CD4-positive, alpha-beta T cell (primary cell): ENCODE results near the gene TIMM13. TPM values are rescaled to one million over a fixed set of nuclear protein-coding genes. Genes with fewer than 3 reads are reported as not detected.

Experiments
- ATAC-seq: fragments of 200-7000 bp; cut with Tn5 transposase; one replicate; pipeline ENCODE4 v1.10.0; 2022; ENCODE audit warnings: mild to moderate bottlenecking; ENCODE audit not compliant: poor library complexity
- CTCF ChIA-PET: fragments of 350-600 bp; sonication (Branson Sonifier 250); formaldehyde crosslinking; loops from one replicate; lab custom pipeline; 2021; ENCODE audit warnings: antibody characterized with exemption, inconsistent platforms; lab: Charles Lee
- POLR2A ChIA-PET: fragments of 350-600 bp; sonication (Branson Sonifier 250); formaldehyde crosslinking; loops from one replicate; lab custom pipeline; 2021; ENCODE audit warnings: antibody characterized with exemption, inconsistent platforms; lab: Charles Lee
- DNase-seq, 14 experiments: peaks; one replicate each; pipeline ENCODE4 v3.0.0-alpha.2; 2013 to 2020; ENCODE audit warnings: mixed read lengths in 2 of 14
- H3K27ac ChIP-seq, 2 donors: one replicate each; pipeline versions ENCODE4 v1.5.1 to v1.7.0; 2013; ENCODE audit warnings: low read length in 2 of 2, low read depth in 1 of 2, mild to moderate bottlenecking in 1 of 2
- H3K27me3 ChIP-seq, 2 experiments: 1 replicate in 1 of 2; 2 replicates in 1 of 2; pipeline versions ENCODE4 v1.6.1 to v1.7.0; 2013; ENCODE audit warnings: low read length in 2 of 2, control low read depth in 1 of 2, mild to moderate bottlenecking in 1 of 2, moderate library complexity in 1 of 2; ENCODE audit not compliant: insufficient read depth in 2 of 2, control insufficient read depth in 1 of 2
- H3K36me3 ChIP-seq: one replicate; pipeline ENCODE4 v1.6.1; 2013; ENCODE audit warnings: low read length, control low read depth; ENCODE audit not compliant: insufficient read depth
- H3K4me1 ChIP-seq: one replicate; pipeline ENCODE4 v1.6.1; 2013; ENCODE audit warnings: low read length, control low read depth; ENCODE audit not compliant: insufficient read depth
- H3K4me3 ChIP-seq: one replicate; pipeline ENCODE4 v1.5.1; 2013; ENCODE audit warnings: mild to moderate bottlenecking, low read length, moderate library complexity
- H3K9me3 ChIP-seq, 2 experiments: 1 replicate in 1 of 2; 2 replicates in 1 of 2; pipeline versions ENCODE4 v1.6.1 to v1.7.0; 2013; ENCODE audit warnings: low read length in 2 of 2, mild to moderate bottlenecking in 2 of 2, control low read depth in 1 of 2, moderate library complexity in 1 of 2; ENCODE audit not compliant: control insufficient read depth in 1 of 2, insufficient read depth in 1 of 2
- H3K27ac Mint-ChIP-seq: one replicate; pipeline ENCODE4 v1.8.0; 2020; ENCODE audit warnings: mixed read lengths
- H3K27me3 Mint-ChIP-seq: one replicate; pipeline ENCODE4 v1.8.0; 2021; ENCODE audit warnings: mixed read lengths
- H3K36me3 Mint-ChIP-seq: one replicate; pipeline ENCODE4 v1.8.0; 2021; ENCODE audit warnings: low read depth, mixed read lengths
- H3K4me1 Mint-ChIP-seq: one replicate; pipeline ENCODE4 v1.8.0; 2021; ENCODE audit warnings: low read depth, mixed read lengths
- H3K4me3 Mint-ChIP-seq: one replicate; pipeline ENCODE4 v1.8.0; 2020; ENCODE audit warnings: mild to moderate bottlenecking, mixed read lengths
- H3K9me3 Mint-ChIP-seq: one replicate; pipeline ENCODE4 v1.8.0; 2020; ENCODE audit warnings: mixed read lengths
- intact Hi-C, 2 experiments: fragments of 100-400 bp; cut with DNase I in 1 of 2; cut with micrococcal nuclease in 1 of 2; formaldehyde crosslinking; loops; one replicate each; pipeline versions ENCODE4 v1.15.1 to v1.9.0; 2023 to 2025; cut with DNase I, micrococcal nuclease
- total RNA-seq, 174 experiments: library from RNA in 2 of 174; stranded (reverse) in 2 of 174; gene quantifications; one replicate each; pipeline ENCODE4 v1.2.3 and lab custom pipeline; 2021 to 2026
- TF ChIP-seq, protein P1 (sequence below): fragments of 200-600 bp; IDR thresholded peaks from one replicate; pipeline ENCODE4 v1.8.0; 2022; ENCODE audit warnings: antibody characterized with exemption, mild to moderate bottlenecking

Gene TIMM13
- total RNA-seq, 2 experiments from 2014 or later, result 17.3 to 22.3 TPM

DNA sequence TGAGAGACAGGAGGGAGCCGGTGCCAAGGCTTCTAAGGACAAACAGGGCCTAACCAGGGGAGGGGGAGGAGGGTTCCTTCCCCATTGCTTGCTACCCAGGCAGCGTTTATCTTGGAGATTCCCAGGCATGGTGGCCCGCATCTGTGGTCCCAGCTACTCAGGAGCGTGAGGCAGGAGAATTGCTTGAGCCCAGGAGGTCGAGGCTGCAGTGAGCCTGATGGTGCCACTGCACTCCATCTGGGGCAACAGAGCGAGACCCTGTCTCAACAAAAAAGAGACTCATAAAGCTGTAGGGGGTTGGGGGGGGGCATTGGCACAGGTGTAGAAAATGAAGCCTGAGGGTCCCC lies 11.4 kb downstream of the TIMM13 start:
- no peaks in the 10 kb centered on the region for H3K36me3 Mint-ChIP-seq
- no peaks in the 10 kb centered on the region for H3K36me3 ChIP-seq
- no peak overlapping the region for H3K27ac Mint-ChIP-seq
- H3K4me1 Mint-ChIP-seq, result no peaks in the 10 kb centered on the region
- no peaks in the 10 kb centered on the region for H3K27me3 Mint-ChIP-seq
- no peak for ATAC-seq
- H3K9me3 Mint-ChIP-seq, result no peaks in the 10 kb centered on the region
- H3K9me3 ChIP-seq, result peaks cover 0 to 6% of the 10 kb centered on the region in 2 experiments
- no peak for DNase-seq
- CTCF ChIA-PET, result no interaction called here
- no peaks in the 10 kb centered on the region for H3K4me1 ChIP-seq
- H3K4me3 ChIP-seq, result no peak overlapping the region
- intact Hi-C loops, result no loop called here
- no peak overlapping the region for H3K4me3 Mint-ChIP-seq
- no peak overlapping the region for H3K27ac ChIP-seq
- TF ChIP-seq, protein P1, sequence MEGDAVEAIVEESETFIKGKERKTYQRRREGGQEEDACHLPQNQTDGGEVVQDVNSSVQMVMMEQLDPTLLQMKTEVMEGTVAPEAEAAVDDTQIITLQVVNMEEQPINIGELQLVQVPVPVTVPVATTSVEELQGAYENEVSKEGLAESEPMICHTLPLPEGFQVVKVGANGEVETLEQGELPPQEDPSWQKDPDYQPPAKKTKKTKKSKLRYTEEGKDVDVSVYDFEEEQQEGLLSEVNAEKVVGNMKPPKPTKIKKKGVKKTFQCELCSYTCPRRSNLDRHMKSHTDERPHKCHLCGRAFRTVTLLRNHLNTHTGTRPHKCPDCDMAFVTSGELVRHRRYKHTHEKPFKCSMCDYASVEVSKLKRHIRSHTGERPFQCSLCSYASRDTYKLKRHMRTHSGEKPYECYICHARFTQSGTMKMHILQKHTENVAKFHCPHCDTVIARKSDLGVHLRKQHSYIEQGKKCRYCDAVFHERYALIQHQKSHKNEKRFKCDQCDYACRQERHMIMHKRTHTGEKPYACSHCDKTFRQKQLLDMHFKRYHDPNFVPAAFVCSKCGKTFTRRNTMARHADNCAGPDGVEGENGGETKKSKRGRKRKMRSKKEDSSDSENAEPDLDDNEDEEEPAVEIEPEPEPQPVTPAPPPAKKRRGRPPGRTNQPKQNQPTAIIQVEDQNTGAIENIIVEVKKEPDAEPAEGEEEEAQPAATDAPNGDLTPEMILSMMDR, result no peak
- POLR2A ChIA-PET, result interaction anchor here (1.0 kb wide), 1 partner anchor 12 kb away, joined by 3 read pairs; no protein-coding TSS in a partner anchor
- H3K27me3 ChIP-seq, result no peaks in the 10 kb centered on the region

DNA sequence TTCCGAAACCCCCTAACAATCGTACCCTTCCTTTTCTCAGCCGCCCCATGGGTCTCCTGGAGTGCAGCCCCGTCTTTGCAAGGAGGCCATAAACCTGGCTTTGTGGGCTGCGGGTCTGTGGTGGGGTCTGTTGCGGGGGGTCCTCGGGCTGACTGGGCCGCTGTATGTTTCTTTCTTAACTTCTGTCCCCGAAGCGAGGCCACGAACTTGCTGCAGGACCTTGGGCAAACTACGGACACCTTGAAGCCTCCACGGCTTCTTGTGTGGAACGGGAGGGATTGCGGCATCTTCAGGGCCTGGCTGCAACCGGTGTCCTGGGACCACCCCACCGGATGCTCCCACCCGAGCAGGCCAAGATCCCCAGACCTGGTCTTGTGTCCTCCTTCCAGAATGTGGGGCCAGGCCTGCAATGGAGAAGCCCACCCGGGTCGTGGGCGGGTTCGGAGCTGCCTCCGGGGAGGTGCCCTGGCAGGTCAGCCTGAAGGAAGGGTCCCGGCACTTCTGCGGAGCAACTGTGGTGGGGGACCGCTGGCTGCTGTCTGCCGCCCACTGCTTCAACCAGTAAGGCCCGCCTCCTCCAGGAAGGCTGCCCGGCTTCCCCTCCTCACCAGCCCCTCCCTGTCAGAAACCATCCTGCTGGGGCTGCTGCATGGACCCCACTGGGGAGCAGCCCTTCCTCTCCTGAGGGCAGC lies 12.0 kb downstream of the TIMM13 start:
- Mint-ChIP-seq H3K27ac (no peak overlapping the region), H3K36me3 (no peaks in the 10 kb centered on the region), H3K27me3 (no peaks in the 10 kb centered on the region), H3K9me3 (no peaks in the 10 kb centered on the region), H3K4me3 (no peak overlapping the region), H3K4me1 (no peaks in the 10 kb centered on the region)
- ChIA-PET CTCF (no interaction called here), POLR2A (interaction anchor here (1.0 kb wide), 1 partner anchor 13 kb away, joined by 3 read pairs; no protein-coding TSS in a partner anchor)
- ATAC-seq (no peak), DNase-seq (no peak)
- TF ChIP-seq, protein P1, result no peak
- no peaks in the 10 kb centered on the region for H3K36me3 ChIP-seq
- H3K27me3 ChIP-seq, result peaks cover 0 to 2% of the 10 kb centered on the region in 2 experiments
- peaks cover 0 to 7% of the 10 kb centered on the region in 2 experiments for H3K9me3 ChIP-seq
- intact Hi-C loops, result no loop called here
- no peak overlapping the region for H3K4me3 ChIP-seq
- no peaks in the 10 kb centered on the region for H3K4me1 ChIP-seq
- H3K27ac ChIP-seq, result no peak overlapping the region

DNA sequence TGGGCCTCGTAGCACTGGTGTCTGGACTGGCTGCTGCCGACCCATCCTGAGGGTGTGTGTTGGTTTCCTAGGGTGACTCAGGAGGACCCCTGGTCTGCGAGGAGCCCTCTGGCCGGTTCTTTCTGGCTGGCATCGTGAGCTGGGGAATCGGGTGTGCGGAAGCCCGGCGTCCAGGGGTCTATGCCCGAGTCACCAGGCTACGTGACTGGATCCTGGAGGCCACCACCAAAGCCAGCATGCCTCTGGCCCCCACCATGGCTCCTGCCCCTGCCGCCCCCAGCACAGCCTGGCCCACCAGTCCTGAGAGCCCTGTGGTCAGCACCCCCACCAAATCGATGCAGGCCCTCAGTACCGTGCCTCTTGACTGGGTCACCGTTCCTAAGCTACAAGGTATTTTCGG lies 13.8 kb downstream of the TIMM13 start:
- intact Hi-C loops, result no loop called here
- Mint-ChIP-seq H3K27ac (no peak overlapping the region), H3K4me1 (no peaks in the 10 kb centered on the region), H3K4me3 (no peak overlapping the region), H3K9me3 (no peaks in the 10 kb centered on the region), H3K36me3 (no peaks in the 10 kb centered on the region), H3K27me3 (peaks cover 5% of the 10 kb centered on the region)
- no peak overlapping the region for H3K4me3 ChIP-seq
- no peaks in the 10 kb centered on the region for H3K36me3 ChIP-seq
- H3K27ac ChIP-seq, result no peak overlapping the region
- POLR2A ChIA-PET, result no interaction called here
- no peaks in the 10 kb centered on the region for H3K4me1 ChIP-seq
- H3K9me3 ChIP-seq, result peaks cover 0 to 17% of the 10 kb centered on the region in 2 experiments
- CTCF ChIA-PET, result no interaction called here
- DNase-seq, result no peak
- TF ChIP-seq, protein P1, result no peak
- H3K27me3 ChIP-seq, result peaks cover 0 to 2% of the 10 kb centered on the region in 2 experiments
- ATAC-seq, result no peak
